Hepatocyte (in vitro differentiated cells): Measurements from ENCODE around the gene CALU. TPM values are rescaled to one million over a fixed set of nuclear protein-coding genes. Genes with fewer than 3 reads are reported as not detected.

ENCODE experiments used
- DNase-seq: peaks from one replicate; pipeline ENCODE4 v3.0.0-alpha.2; 2016; ENCODE audit warnings: low spot score
- H2AFZ ChIP-seq: fragments of 200-600 bp; sonication (generic); 2 replicates; pipeline ENCODE4 v1.6.0; 2016; ENCODE audit warnings: antibody characterized with exemption, mild to moderate bottlenecking
- H3K27ac ChIP-seq: fragments of 200-600 bp; sonication (generic); 2 replicates; pipeline ENCODE4 v1.5.1; 2016; ENCODE audit warnings: mild to moderate bottlenecking
- H3K27me3 ChIP-seq: fragments of 200-600 bp; sonication (generic); 2 replicates; pipeline ENCODE4 v1.6.1; 2016
- H3K36me3 ChIP-seq: fragments of 200-600 bp; sonication (generic); replicated peaks from 2 replicates; pipeline ENCODE4 v1.5.1; 2016; ENCODE audit warnings: low read depth; ENCODE audit not compliant: insufficient read depth
- H3K4me1 ChIP-seq: fragments of 200-600 bp; sonication (generic); 2 replicates; pipeline ENCODE4 v1.5.1; 2016; ENCODE audit warnings: mild to moderate bottlenecking, moderate library complexity; ENCODE audit not compliant: insufficient read depth
- H3K4me2 ChIP-seq: fragments of 200-600 bp; sonication (generic); 2 replicates; pipeline ENCODE4 v1.6.0; 2016
- H3K4me3 ChIP-seq: fragments of 200-600 bp; sonication (generic); 2 replicates; pipeline ENCODE4 v1.5.1; 2016; ENCODE audit warnings: mild to moderate bottlenecking
- H3K79me2 ChIP-seq: fragments of 200-600 bp; sonication (generic); 2 replicates; pipeline ENCODE4 v1.6.0; 2017; ENCODE audit warnings: mild to moderate bottlenecking
- H3K9me2 ChIP-seq: fragments of 200-600 bp; sonication (generic); replicated peaks from 2 replicates; pipeline ENCODE4 v1.6.0; 2017; ENCODE audit warnings: mild to moderate bottlenecking; ENCODE audit not compliant: insufficient read depth
- H3K9me3 ChIP-seq: fragments of 200-600 bp; sonication (generic); 2 replicates; pipeline ENCODE4 v1.5.1; 2016; ENCODE audit warnings: low read depth, mild to moderate bottlenecking
- H4K20me1 ChIP-seq: fragments of 200-600 bp; sonication (generic); 2 replicates; pipeline ENCODE4 v1.6.0; 2016; ENCODE audit warnings: mild to moderate bottlenecking; ENCODE audit not compliant: insufficient read depth, poor library complexity, severe bottlenecking
- EZH2 ChIP-seq: fragments of 200-600 bp; sonication (generic); IDR thresholded peaks from 2 replicates; pipeline ENCODE4 v1.6.1; 2016; ENCODE audit warnings: antibody characterized with exemption, mild to moderate bottlenecking, borderline replicate concordance
- EZH2phosphoT487 ChIP-seq: fragments of 200-600 bp; sonication (generic); IDR thresholded peaks from one replicate; pipeline ENCODE4 v1.6.1; 2018; ENCODE audit warnings: antibody characterized with exemption, mild to moderate bottlenecking, low read depth, moderate library complexity; ENCODE audit not compliant: unreplicated experiment, severe bottlenecking
- WGBS: methylation state at CpG from one replicate; pipeline ENCODE4 v1.1.6; 2016; ENCODE audit warnings: low lambda C conversion rate; ENCODE audit errors: missing lambda C conversion rate; 5-methylcytosine and 5-hydroxymethylcytosine counted together
- polyA plus RNA-seq: library from polyadenylated mRNA; unstranded; fragments of >200 nt; fragmentation: Nextera tagmentation; extraction: Ambion mirVana; gene quantifications from 2 replicates; pipeline ENCODE4 v1.2.1, GENCODE V29; 2016
- total RNA-seq: library from RNA; depleted of rRNA; stranded (reverse); fragments of >200 nt; gene quantifications from 2 replicates; pipeline ENCODE4 v1.2.3, GENCODE V29; 2014
- TF ChIP-seq, protein P1 (sequence below): fragments of 200-600 bp; sonication (generic); IDR thresholded peaks from 2 replicates; pipeline ENCODE4 v1.5.1; 2016; ENCODE audit warnings: antibody characterized with exemption, mild to moderate bottlenecking; ENCODE audit not compliant: poor library complexity

Gene CALU
- total and polyA plus RNA-seq, 2 experiments from 2014 or later: 248 to 291 TPM

DNA sequence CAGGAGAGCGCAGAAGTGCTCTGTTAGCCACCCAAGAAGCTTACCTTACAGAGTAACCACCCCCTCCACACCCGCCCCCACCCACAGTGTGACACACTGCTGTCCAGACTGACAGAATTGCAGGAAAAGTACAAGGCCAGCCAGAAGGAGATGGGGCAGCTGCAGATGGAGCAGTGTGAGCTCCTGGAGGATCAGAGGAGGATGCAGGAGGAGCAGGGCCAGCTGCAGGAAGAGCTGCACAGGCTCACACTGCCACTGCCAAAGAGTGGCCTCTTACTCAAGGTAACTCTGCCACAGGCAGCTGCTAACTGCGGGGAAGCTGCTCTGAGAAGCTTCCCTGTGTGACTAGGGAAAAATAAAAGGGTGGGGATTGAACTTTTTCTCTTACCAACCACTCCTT is 70.2 kb downstream of the CALU start:
- H3K27ac ChIP-seq: no peak overlapping the region
- no peaks in the 10 kb centered on the region for H3K9me3 ChIP-seq
- no peaks in the 10 kb centered on the region for H3K79me2 ChIP-seq
- H3K4me1 ChIP-seq: no peaks in the 10 kb centered on the region
- H4K20me1 ChIP-seq: no peaks in the 10 kb centered on the region
- H3K9me2 ChIP-seq: no peaks in the 10 kb centered on the region
- DNase-seq: no peak
- 97% methylated on average over 3 of the region's 3 CpGs for WGBS
- no peak overlapping the region for H3K4me2 ChIP-seq
- TF ChIP-seq, protein P1, sequence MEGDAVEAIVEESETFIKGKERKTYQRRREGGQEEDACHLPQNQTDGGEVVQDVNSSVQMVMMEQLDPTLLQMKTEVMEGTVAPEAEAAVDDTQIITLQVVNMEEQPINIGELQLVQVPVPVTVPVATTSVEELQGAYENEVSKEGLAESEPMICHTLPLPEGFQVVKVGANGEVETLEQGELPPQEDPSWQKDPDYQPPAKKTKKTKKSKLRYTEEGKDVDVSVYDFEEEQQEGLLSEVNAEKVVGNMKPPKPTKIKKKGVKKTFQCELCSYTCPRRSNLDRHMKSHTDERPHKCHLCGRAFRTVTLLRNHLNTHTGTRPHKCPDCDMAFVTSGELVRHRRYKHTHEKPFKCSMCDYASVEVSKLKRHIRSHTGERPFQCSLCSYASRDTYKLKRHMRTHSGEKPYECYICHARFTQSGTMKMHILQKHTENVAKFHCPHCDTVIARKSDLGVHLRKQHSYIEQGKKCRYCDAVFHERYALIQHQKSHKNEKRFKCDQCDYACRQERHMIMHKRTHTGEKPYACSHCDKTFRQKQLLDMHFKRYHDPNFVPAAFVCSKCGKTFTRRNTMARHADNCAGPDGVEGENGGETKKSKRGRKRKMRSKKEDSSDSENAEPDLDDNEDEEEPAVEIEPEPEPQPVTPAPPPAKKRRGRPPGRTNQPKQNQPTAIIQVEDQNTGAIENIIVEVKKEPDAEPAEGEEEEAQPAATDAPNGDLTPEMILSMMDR: no peak
- TF ChIP-seq EZH2phosphoT487 (no peak), EZH2 (no peak)
- no peak overlapping the region for H3K4me3 ChIP-seq
- H3K27me3 ChIP-seq: no peaks in the 10 kb centered on the region
- no peaks in the 10 kb centered on the region for H3K36me3 ChIP-seq
- no peak overlapping the region for H2AFZ ChIP-seq

DNA sequence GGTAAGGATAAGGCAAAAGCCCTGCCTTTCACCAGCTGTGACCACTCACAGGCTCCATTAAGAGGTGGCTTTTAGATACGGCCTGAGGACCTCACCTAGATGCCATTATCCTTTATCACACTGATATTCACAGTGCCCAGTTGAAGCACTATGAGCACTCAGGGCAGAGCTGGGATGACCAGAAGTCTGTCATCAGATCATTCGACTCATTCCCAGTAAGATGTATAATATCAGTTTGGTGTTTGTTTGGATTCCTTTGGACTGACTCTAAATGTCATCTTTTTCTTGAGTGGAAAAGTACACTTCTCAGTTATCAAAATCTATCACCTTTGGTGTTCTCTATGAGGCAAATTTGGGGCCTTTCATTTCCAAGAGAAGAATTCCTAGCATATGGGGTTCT is 71.3 kb downstream of the CALU start:
- H3K4me1 ChIP-seq: no peaks in the 10 kb centered on the region
- no peak overlapping the region for H3K4me2 ChIP-seq
- no peaks in the 10 kb centered on the region for H3K36me3 ChIP-seq
- no peak for DNase-seq
- TF ChIP-seq EZH2phosphoT487 (no peak), EZH2 (no peak)
- TF ChIP-seq, protein P1: no peak
- H3K79me2 ChIP-seq: no peaks in the 10 kb centered on the region
- no peak overlapping the region for H3K4me3 ChIP-seq
- no peaks in the 10 kb centered on the region for H4K20me1 ChIP-seq
- H3K9me3 ChIP-seq: no peaks in the 10 kb centered on the region
- no peak overlapping the region for H3K27ac ChIP-seq
- H2AFZ ChIP-seq: no peak overlapping the region
- WGBS: 94% methylated on average over 2 of the region's 2 CpGs
- no peaks in the 10 kb centered on the region for H3K27me3 ChIP-seq
- H3K9me2 ChIP-seq: no peaks in the 10 kb centered on the region

DNA sequence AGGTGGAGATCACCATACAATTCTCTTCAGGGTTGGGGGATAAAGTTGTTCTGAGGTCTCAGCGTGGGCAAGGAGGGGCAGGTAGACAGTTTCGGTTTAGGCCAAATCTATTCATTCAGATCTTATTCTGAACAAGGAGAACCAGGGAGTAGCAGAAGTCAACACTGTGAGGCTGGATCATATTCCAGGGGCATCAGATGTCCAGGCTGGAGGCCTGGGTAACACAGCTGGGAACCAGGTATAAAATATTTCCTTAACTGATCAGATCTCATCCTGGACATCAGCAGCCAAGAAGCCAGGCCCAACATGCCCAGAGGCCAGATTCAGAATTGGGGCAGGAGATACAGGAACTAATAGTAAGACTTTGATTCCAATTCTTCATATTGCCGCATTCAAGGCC is 71.8 kb downstream of the CALU start:
- Histone ChIP-seq H3K4me2 (no peak overlapping the region), H3K9me3 (no peaks in the 10 kb centered on the region), H3K36me3 (no peaks in the 10 kb centered on the region), H3K9me2 (no peaks in the 10 kb centered on the region), H3K4me3 (no peak overlapping the region), H4K20me1 (no peaks in the 10 kb centered on the region), H3K27me3 (no peaks in the 10 kb centered on the region), H3K27ac (no peak overlapping the region), H3K79me2 (no peaks in the 10 kb centered on the region), H2AFZ (no peak overlapping the region), H3K4me1 (no peaks in the 10 kb centered on the region)
- 98% methylated on average over 3 of the region's 3 CpGs for WGBS
- TF ChIP-seq EZH2 (no peak), EZH2phosphoT487 (no peak)
- TF ChIP-seq, protein P1: no peak
- no peak for DNase-seq
